Mucosa of descending colon (tissue), 3 donors: ENCODE measurements around the gene PDHX. TPM values are rescaled to one million over a fixed set of nuclear protein-coding genes. Genes with fewer than 3 reads are reported as not detected.
A peak's percentile ranks its signal among the peaks of the same experiment; 100 is the strongest.

ENCODE experiments used
- ATAC-seq: fragments of 200-7000 bp; cut with Tn5 transposase; one replicate; pipeline ENCODE4 v1.9.1; 2020; ENCODE audit warnings: mild to moderate bottlenecking, moderate library complexity
- DNase-seq, 3 donors: peaks; one replicate each; pipeline ENCODE4 v3.0.0-alpha.2; 2020
- H3K36me3 ChIP-seq: fragments of 200-600 bp; one replicate; pipeline ENCODE4 v1.8.0; 2021; ENCODE audit warnings: low read depth, mild to moderate bottlenecking
- H3K4me1 ChIP-seq: fragments of 200-600 bp; one replicate; pipeline ENCODE4 v1.8.0; 2021; ENCODE audit warnings: low read depth, mild to moderate bottlenecking
- H3K4me3 ChIP-seq: fragments of 200-600 bp; one replicate; pipeline ENCODE4 v1.8.0; 2021; ENCODE audit warnings: mild to moderate bottlenecking
- H3K9me3 ChIP-seq: fragments of 200-600 bp; one replicate; pipeline ENCODE4 v1.8.0; 2021; ENCODE audit warnings: mild to moderate bottlenecking
- CTCF ChIP-seq: fragments of 200-600 bp; IDR thresholded peaks from one replicate; pipeline ENCODE4 v1.8.0; 2022; ENCODE audit warnings: antibody characterized with exemption, mild to moderate bottlenecking
- intact Hi-C, 2 donors: fragments of 100-400 bp; cut with DNase I in 1 of 2; cut with micrococcal nuclease in 1 of 2; formaldehyde crosslinking; loops; one replicate each; pipeline versions ENCODE4 v1.11.0 to v1.11.1; 2022; cut with DNase I, micrococcal nuclease
- total RNA-seq, 3 donors: library from RNA; stranded (reverse); fragmentation: NEBNext Ultra II Directional in 2 of 3; extraction: Animal tissue kit (Norgen Biotek cat#: 25700) in 2 of 3; gene quantifications; one replicate each; pipeline versions ENCODE4 v1.2.1 to v1.2.4, GENCODE V29; 2021 to 2023
- donor health status: DM: no; HTN: no; CAD: no; lungs with moderate emphysema.
- donor health status: DM: no; HTN: no; CAD: no.
- donor health status: DM: no; HTN: yes; CAD: no.

PDHX gene
- total RNA-seq, 3 donors from 2014 or later = 39.4 to 44.3 (median 42.1) TPM

GRCh38 chr11:34976496-34977088 is 60.2 kb downstream of the PDHX start:
- no peak for ATAC-seq
- Histone ChIP-seq H3K9me3 (no peaks in the 10 kb centered on the region), H3K4me1 (no peaks in the 10 kb centered on the region)

GRCh38 chr11:34977089-34977912 is 60.9 kb downstream of the PDHX start:
- ATAC-seq = peak; percentile 37
- DNase-seq = no peak
- intact Hi-C loops = no loop called here
- Histone ChIP-seq H3K36me3 (no peaks in the 10 kb centered on the region), H3K9me3 (no peaks in the 10 kb centered on the region), H3K4me1 (no peaks in the 10 kb centered on the region), H3K4me3 (no peak overlapping the region)
- no peak for TF ChIP-seq CTCF

More at GRCh38 chr11:34976496-34977088, 60.2 kb downstream of the PDHX start:
- DNase-seq = no peak
- TF ChIP-seq CTCF = no peak
- intact Hi-C loops = no loop called here
- Histone ChIP-seq H3K36me3 (no peaks in the 10 kb centered on the region), H3K4me3 (no peak overlapping the region)

GRCh38 chr11:34978236-34979191 is 62.1 kb downstream of the PDHX start:
- H3K9me3 ChIP-seq = no peaks in the 10 kb centered on the region
- DNase-seq (no peak), ATAC-seq (no peak)
- TF ChIP-seq CTCF = no peak
- no peak overlapping the region for H3K4me3 ChIP-seq
- intact Hi-C loops = no loop called here
- H3K36me3 ChIP-seq = no peaks in the 10 kb centered on the region
- no peaks in the 10 kb centered on the region for H3K4me1 ChIP-seq

- no peak for ATAC-seq
- intact Hi-C loops = no loop called here
- H3K4me3 ChIP-seq = no peak overlapping the region
- no peak for TF ChIP-seq CTCF
- H3K36me3 ChIP-seq = peaks cover 3% of the 10 kb centered on the region
- DNase-seq = no peak
- no peaks in the 10 kb centered on the region for H3K4me1 ChIP-seq
- H3K9me3 ChIP-seq = no peaks in the 10 kb centered on the region
Measured at GRCh38 chr11:34984514-34984913, 68.1 kb downstream of the PDHX start.

- no peak for DNase-seq
- intact Hi-C loops = no loop called here
- Histone ChIP-seq H3K4me3 (no peak overlapping the region), H3K4me1 (no peaks in the 10 kb centered on the region), H3K36me3 (peaks cover 3% of the 10 kb centered on the region), H3K9me3 (no peaks in the 10 kb centered on the region)
- no peak for ATAC-seq
- TF ChIP-seq CTCF = no peak
Measured at GRCh38 chr11:34986883-34987520, 70.6 kb downstream of the PDHX start.
